Hepatocyte (in vitro differentiated cells): Measurements from ENCODE around the gene UBXN11. TPM values are rescaled to one million over a fixed set of nuclear protein-coding genes. Genes with fewer than 3 reads are reported as not detected.

Experiments
- DNase-seq: peaks from one replicate; pipeline ENCODE4 v3.0.0-alpha.2; 2016; ENCODE audit warnings: low spot score
- H2AFZ ChIP-seq: fragments of 200-600 bp; sonication (generic); 2 replicates; pipeline ENCODE4 v1.6.0; 2016; ENCODE audit warnings: antibody characterized with exemption, mild to moderate bottlenecking
- H3K27ac ChIP-seq: fragments of 200-600 bp; sonication (generic); 2 replicates; pipeline ENCODE4 v1.5.1; 2016; ENCODE audit warnings: mild to moderate bottlenecking
- H3K27me3 ChIP-seq: fragments of 200-600 bp; sonication (generic); 2 replicates; pipeline ENCODE4 v1.6.1; 2016
- H3K36me3 ChIP-seq: fragments of 200-600 bp; sonication (generic); replicated peaks from 2 replicates; pipeline ENCODE4 v1.5.1; 2016; ENCODE audit warnings: low read depth; ENCODE audit not compliant: insufficient read depth
- H3K4me1 ChIP-seq: fragments of 200-600 bp; sonication (generic); 2 replicates; pipeline ENCODE4 v1.5.1; 2016; ENCODE audit warnings: mild to moderate bottlenecking, moderate library complexity; ENCODE audit not compliant: insufficient read depth
- H3K4me2 ChIP-seq: fragments of 200-600 bp; sonication (generic); 2 replicates; pipeline ENCODE4 v1.6.0; 2016
- H3K4me3 ChIP-seq: fragments of 200-600 bp; sonication (generic); 2 replicates; pipeline ENCODE4 v1.5.1; 2016; ENCODE audit warnings: mild to moderate bottlenecking
- H3K79me2 ChIP-seq: fragments of 200-600 bp; sonication (generic); 2 replicates; pipeline ENCODE4 v1.6.0; 2017; ENCODE audit warnings: mild to moderate bottlenecking
- H3K9me2 ChIP-seq: fragments of 200-600 bp; sonication (generic); replicated peaks from 2 replicates; pipeline ENCODE4 v1.6.0; 2017; ENCODE audit warnings: mild to moderate bottlenecking; ENCODE audit not compliant: insufficient read depth
- H3K9me3 ChIP-seq: fragments of 200-600 bp; sonication (generic); 2 replicates; pipeline ENCODE4 v1.5.1; 2016; ENCODE audit warnings: low read depth, mild to moderate bottlenecking
- H4K20me1 ChIP-seq: fragments of 200-600 bp; sonication (generic); 2 replicates; pipeline ENCODE4 v1.6.0; 2016; ENCODE audit warnings: mild to moderate bottlenecking; ENCODE audit not compliant: insufficient read depth, poor library complexity, severe bottlenecking
- CTCF ChIP-seq: fragments of 200-600 bp; sonication (generic); IDR thresholded peaks from 2 replicates; pipeline ENCODE4 v1.5.1; 2016; ENCODE audit warnings: antibody characterized with exemption, mild to moderate bottlenecking; ENCODE audit not compliant: poor library complexity
- EZH2 ChIP-seq: fragments of 200-600 bp; sonication (generic); IDR thresholded peaks from 2 replicates; pipeline ENCODE4 v1.6.1; 2016; ENCODE audit warnings: antibody characterized with exemption, mild to moderate bottlenecking, borderline replicate concordance
- EZH2phosphoT487 ChIP-seq: fragments of 200-600 bp; sonication (generic); IDR thresholded peaks from one replicate; pipeline ENCODE4 v1.6.1; 2018; ENCODE audit warnings: antibody characterized with exemption, mild to moderate bottlenecking, low read depth, moderate library complexity; ENCODE audit not compliant: unreplicated experiment, severe bottlenecking
- WGBS: methylation state at CpG from one replicate; pipeline ENCODE4 v1.1.6; 2016; ENCODE audit warnings: low lambda C conversion rate; ENCODE audit errors: missing lambda C conversion rate; 5-methylcytosine and 5-hydroxymethylcytosine counted together
- polyA plus RNA-seq: library from polyadenylated mRNA; unstranded; fragments of >200 nt; fragmentation: Nextera tagmentation; extraction: Ambion mirVana; gene quantifications from 2 replicates; pipeline ENCODE4 v1.2.1, GENCODE V29; 2016
- total RNA-seq: library from RNA; depleted of rRNA; stranded (reverse); fragments of >200 nt; gene quantifications from 2 replicates; pipeline ENCODE4 v1.2.3, GENCODE V29; 2014

UBXN11 gene
- total and polyA plus RNA-seq, 2 experiments from 2014 or later: 3.1 to 17.1 TPM

GRCh38 chr1:26353976-26354820 lies 47.8 kb upstream of the UBXN11 start, which contains the start of gene CRYBG2:
TSS of gene CRYBG2 (minus strand) at chr1:26354130. CDS start at chr1:26346657, 7,473 bp downstream.
- H2AFZ ChIP-seq: no peak within 1 kb of the TSS
- no peaks in the 10 kb centered on the region for H4K20me1 ChIP-seq
- no peak for TF ChIP-seq CTCF
- no peak for TF ChIP-seq EZH2
- TF ChIP-seq EZH2phosphoT487: no peak
- H3K9me2 ChIP-seq: no peaks in the 10 kb centered on the region
- H3K4me3 ChIP-seq: no peak within 1 kb of the TSS
- H3K27me3 ChIP-seq: no peaks in the 10 kb centered on the region
- H3K9me3 ChIP-seq: no peaks in the 10 kb centered on the region
- H3K4me1 ChIP-seq: peaks cover 39% of the 10 kb centered on the region
- 61% methylated on average over 21 of the region's 21 CpGs for WGBS
- H3K27ac ChIP-seq: peak within 1 kb of the TSS; percentile 100
- H3K4me2 ChIP-seq: peak within 1 kb of the TSS; percentile 70
- H3K36me3 ChIP-seq: no peaks in the 10 kb centered on the region
- peak; percentile 87 for DNase-seq
- peaks cover 11% of the 10 kb centered on the region for H3K79me2 ChIP-seq

DNA sequence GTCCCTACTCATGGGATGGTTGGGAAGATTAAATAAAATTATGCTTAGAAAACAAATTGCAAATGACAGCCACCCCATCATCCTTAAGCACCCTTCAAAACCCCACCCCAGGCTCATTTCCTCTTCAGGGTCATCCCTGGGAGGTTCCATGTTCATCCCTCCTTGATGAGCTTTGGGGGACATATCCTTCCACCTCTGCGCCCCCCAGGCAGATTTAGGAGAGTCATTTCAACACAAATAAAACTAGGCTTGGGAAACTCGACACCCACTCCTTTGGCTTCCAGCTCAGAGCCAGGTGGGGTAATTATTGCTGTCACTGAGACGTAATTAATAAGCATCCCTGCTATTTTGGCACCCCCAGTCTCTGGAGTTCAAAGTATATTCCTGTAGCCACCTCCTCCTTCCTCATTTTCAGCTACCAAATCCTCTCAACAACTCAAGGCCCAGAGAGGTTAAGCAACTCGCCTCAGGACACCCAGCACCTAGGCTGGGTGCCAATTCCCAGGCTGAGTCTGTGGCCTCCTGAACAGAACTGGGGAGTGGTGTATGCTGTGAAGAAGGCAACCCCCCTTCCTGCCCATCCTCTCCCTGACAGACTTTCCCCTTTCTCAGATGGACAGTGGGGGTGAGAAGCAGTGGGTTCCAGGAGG lies 46.9 kb upstream of the UBXN11 start:
- Histone ChIP-seq H3K4me1 (peaks cover 39% of the 10 kb centered on the region), H4K20me1 (no peaks in the 10 kb centered on the region), H2AFZ (no peak overlapping the region), H3K27me3 (no peaks in the 10 kb centered on the region), H3K27ac (peak overlapping the region; percentile 100), H3K4me3 (no peak overlapping the region), H3K4me2 (peak overlapping the region; percentile 70), H3K9me3 (no peaks in the 10 kb centered on the region), H3K79me2 (peaks cover 11% of the 10 kb centered on the region), H3K36me3 (no peaks in the 10 kb centered on the region), H3K9me2 (no peaks in the 10 kb centered on the region)
- TF ChIP-seq EZH2 (no peak), EZH2phosphoT487 (no peak), CTCF (no peak)
- no peak for DNase-seq
- 79% methylated on average over 4 of the region's 4 CpGs for WGBS

GRCh38 chr1:26352338-26352679 lies 45.9 kb upstream of the UBXN11 start:
- no peak for TF ChIP-seq CTCF
- H4K20me1 ChIP-seq: no peaks in the 10 kb centered on the region
- H3K4me1 ChIP-seq: peaks cover 39% of the 10 kb centered on the region
- no peaks in the 10 kb centered on the region for H3K27me3 ChIP-seq
- 74% methylated on average over 5 of the region's 5 CpGs for whole genome bisulfite sequencing
- H3K36me3 ChIP-seq: no peaks in the 10 kb centered on the region
- no peak overlapping the region for H2AFZ ChIP-seq
- DNase-seq: no peak
- no peaks in the 10 kb centered on the region for H3K9me2 ChIP-seq
- peaks cover 11% of the 10 kb centered on the region for H3K79me2 ChIP-seq
- H3K27ac ChIP-seq: peak overlapping the region; percentile 100
- H3K4me2 ChIP-seq: peak overlapping the region; percentile 70
- H3K4me3 ChIP-seq: no peak overlapping the region
- no peaks in the 10 kb centered on the region for H3K9me3 ChIP-seq
